Activated naive CD8-positive, alpha-beta T cell treated with anti-CD3 and anti-CD28 coated beads, Interleukin-2, amount 50 U/mL, for 16 hours (primary cell): ENCODE measurements around the gene ASPM.
"Not testable (repeated sequence)": the region's sequence is repeated elsewhere in the genome, so short reads cannot be mapped to it uniquely, and the experiment has no call there.

ENCODE experiments used
- DNase-seq: peaks from one replicate; pipeline ENCODE4 v3.0.0-alpha.2; 2020; ENCODE audit warnings: low read depth, low spot score

ASPM gene

DNA sequence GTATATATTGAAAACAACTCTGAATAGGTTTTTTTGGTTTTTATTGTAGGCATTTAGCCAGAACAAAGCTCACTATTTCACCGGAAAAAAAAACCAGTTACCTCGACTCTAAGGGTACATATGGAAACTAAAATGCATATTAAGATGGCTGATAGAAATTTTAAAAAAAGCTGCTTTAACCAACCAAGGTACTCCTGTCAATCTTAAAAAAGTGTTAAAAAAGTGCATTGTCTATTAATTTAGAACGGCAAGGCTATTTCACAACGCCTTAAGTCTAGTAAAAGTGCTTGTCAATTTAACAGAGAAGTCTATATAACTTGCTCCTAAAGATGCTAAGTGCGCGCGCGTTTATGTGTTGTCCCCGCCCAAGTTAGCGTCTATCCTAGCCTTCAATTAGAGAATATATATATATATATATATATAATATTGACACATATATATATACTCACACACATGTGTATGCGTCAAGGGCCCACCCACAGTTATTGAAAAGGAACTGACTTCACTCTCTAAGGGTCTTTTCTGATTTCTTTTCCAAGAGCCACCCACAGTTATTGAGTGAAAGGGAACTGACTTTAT is 934 bp downstream of the ASPM start:
- no peak for DNase-seq

DNA sequence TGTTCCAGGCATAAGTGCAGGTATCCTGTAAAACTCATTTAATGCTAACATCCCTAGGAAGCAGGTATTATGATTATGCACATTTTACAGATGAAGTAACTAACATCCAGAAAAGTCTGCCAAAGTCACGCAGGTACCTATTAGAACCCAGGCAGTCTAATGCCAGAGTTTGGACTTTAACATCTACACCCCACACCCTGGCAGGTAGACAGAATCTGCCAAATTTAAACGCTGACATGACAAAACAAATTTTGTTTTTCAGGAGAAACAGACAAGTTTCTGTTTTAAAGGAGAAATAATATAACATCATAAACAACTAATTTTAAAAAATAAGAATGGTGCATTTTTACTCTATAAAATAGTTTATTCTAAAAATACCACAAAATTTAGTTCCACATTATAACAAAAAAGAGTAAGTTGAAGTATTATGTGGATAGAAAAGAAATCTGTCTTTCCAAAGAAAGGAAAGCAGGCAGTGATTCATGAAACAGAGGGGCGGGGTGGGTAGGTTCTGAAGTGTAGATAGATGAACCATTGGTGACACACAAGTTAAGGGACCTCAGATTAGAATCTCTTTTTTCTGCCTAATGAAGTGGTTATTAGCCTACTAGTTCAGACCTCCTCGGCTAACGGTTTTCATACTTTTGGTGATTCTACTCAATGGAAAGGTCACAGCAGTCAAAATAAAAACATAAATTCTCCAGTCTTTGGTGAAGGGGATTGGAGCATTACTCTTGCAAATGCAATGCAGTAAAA is 1.7 kb downstream of the ASPM start:
- no peak for DNase-seq

DNA sequence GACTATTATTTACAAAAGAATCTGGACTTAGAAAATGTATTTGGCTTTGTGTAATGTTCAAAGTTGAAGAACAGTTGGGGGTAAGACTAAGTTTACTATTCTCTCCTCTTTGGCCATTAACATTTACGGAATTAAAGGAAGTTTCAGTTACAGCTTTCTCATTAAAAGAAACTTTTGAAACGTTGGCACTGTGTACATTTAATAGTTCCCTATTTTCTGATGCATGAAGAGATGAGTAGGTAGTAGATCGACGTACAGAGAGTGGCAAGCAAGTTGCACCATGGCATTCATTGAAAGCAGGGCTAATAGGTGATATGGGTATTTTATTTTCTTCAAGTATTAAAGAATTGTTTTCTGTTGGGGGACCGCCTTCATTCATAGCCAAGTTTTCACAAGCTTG is 3.2 kb downstream of the ASPM start:
- DNase-seq = no peak

DNA sequence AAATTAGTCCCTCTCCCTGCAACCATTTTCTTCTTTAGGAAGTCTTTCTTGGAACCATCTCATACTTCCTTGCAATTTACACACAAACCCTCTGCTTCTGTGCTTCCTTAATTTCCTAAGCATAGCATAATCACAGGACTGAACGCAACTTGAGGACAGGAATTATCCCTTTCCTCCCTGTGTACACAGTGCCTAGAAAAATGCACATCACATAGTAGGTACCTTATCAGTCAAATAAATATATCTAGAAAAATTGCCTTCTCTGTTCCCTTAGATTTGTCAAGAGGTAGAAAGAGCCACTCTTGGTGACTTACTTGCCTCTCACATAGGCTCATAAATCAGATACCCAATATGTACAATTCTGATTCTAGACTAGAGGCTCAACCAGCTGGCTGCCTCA is 4.9 kb downstream of the ASPM start:
- DNase-seq = no peak

DNA sequence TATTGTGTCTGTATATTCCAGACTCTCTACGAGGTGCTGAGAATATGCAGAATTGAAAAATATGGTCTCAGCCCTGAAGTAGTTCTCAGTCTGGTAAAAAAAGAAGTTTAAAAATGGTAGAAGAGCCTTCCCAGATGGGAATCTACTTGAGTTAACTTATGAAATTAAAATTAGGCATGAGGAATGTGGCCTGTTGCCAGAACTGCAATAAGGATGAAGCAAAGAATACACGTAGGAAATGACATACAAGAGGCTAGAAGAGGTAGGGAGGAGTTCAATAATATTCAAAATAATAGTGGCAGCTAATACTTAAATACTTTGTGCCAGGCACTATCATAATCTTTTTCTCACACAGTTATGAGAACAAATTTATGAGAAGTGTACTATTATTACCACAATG is 6.3 kb downstream of the ASPM start:
- no peak for DNase-seq

DNA sequence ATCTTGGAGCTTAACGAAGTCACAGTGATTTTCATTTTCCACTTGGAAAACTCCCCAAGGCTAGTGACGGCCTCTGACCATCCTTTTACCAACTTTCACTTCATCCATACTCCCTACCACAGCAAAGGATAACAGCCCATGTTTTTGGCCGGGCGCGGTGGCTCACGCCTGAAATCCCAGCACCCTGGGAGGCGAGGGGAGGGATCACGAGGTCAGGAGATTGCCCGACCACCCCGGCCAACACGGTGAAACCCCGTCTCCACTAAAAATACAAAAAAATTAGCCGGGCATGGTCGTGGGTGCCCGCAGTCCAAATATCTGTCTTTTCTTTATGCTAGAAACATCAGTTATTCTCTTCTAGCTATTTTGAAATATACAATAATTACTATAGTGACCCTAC is 7.3 kb downstream of the ASPM start:
- no peak for DNase-seq

DNA sequence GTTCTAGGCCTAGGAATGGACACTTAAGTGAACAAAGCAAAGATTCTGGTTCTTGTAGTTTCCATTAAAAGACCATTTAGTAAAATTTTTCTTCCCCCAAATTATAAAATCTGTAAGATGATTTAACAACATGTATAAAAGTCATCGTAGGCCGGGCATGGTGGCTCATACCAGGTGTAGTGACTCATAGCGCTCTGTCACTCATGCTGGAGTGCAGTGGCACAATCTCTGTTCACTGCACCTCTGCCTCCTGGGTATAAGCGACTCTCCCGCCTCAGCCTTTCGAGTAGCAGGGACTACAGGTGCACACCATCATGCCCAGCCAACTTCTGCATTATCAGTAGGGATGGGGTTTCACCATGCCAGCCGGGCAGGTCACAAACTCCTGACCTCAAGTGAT is 9.1 kb downstream of the ASPM start:
- DNase-seq = no peak

DNA sequence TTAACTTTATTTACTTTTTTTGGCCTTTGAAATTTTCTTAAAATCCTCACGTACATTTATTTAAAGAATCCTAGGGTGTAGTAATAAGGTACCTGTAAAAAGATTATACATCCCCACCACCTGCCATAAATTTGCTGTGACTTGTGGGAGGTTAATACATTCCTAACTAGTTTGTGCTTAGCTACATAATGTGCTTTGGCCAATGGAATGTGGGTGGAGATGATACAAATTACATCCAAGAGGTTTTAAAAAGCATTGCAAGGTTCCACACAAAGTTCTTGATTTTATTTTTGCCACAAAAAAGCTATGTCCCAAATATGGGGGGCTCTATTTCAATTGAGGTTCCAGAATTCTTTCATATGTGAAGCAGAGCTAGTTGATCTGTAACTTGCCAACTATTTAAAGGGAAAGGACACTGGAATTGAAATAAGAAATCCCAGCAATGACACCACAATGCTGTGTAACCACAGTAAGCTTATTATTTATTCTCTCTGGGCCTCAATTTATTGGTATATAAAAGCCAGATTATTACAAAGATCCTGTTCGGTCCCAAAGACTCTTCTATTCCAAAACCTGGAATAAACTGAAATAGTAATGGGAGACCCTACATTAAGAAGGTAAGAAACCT is 15.7 kb downstream of the ASPM start:
- no peak for DNase-seq

DNA sequence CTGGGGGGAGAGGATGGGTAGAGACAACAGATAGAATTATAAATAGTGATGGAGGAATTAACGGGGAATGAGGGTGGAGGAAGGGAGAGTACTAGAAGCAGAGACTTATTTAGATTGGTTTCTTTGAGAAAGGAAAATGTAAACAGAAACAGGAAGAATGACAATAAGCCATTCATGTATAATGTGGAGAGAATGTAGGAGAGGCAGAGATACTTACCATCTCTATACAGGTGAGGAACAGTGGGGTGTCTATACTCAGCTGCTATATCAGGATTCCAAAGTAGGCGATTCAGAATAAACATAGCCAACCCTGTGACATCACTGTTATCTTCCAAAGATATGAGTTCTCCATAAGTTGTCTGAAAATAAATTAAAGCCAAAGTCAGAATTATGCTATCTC is 16.8 kb downstream of the ASPM start:
- DNase-seq = no peak

DNA sequence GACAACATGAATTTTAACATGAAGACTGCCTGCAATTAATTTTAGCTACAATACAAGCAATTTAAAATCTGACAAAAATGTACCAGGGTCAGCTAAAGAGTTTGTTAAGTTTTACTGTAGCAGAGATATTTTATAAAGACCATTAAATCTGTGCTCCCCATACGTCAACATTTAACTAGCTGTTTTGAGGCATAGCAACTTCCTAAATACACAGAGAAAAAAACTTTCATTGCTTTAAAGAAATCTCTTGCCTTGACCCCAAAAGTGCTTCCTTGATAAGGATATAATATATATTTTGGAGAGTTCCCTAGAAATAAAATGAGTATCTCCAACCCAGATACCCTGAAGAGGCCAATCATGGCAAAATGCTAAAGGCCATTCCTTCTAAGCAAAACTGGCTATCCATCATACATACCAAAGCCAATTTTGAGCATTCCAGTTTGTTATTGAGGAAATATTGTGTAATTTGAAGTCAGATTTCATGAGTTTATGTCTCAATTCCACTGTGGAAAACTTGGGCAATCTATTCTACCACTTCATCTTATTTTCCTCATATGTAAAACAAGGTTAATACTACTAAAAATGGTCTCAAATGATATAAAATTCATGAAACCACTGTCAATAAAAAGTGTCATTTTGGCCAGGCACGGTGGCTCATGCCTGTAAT is 19.1 kb downstream of the ASPM start:
- no peak for DNase-seq

DNA sequence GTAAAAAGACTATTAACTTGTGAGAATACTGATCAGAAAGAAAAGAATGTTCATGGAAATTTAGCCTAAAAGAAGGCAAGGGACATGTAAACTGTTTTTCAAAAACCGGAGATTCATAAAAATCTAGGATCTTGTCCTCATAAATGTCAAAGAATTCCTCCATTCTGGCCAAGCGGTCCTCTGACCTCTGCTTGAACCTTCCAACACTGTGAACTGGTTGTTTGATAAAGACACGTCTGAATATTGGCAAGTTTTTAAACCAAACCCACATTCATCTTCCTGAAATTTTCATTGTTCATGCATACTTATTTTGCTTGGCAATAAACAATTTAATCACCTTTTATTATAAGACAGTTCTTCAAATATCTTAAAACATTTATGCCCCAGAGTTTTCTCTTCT is 19.8 kb downstream of the ASPM start:
- no peak for DNase-seq

DNA sequence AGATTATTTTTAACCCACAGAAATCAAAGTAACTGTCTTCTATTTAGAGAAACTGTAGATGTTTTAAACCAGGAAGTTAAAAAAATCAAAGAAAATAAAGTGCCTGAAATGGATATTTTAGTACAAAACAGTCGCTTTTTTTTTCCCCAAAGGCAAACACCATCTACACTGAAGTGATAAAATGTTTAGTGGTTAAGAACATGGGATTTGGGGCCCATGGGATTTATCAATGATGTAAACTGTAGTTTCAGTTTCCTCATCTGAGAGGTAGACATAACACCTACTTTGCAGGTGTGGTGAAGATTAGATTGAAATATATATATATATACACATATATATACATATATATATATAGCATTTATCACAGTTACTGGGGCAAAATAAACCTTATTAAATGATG is 22.1 kb downstream of the ASPM start:
- DNase-seq = no peak

DNA sequence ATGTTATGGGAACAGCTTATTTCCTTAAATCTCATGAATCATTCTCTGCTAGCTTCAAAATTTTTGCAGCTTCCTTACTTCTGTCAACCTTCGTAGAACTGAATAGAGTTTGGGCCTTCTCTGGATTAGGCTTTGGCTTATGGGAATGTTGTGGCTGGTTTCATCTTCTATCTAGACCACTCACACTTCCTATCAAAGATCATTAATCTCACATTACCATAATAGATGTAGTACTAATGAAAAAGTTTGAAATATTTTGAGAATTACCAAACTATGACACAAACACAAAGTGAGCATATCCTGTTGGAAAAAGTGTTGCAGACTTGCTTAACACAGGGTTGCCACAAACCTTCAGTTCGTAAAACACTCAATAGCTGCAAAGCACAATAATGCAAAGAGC is 30.3 kb downstream of the ASPM start:
- no peak for DNase-seq

DNA sequence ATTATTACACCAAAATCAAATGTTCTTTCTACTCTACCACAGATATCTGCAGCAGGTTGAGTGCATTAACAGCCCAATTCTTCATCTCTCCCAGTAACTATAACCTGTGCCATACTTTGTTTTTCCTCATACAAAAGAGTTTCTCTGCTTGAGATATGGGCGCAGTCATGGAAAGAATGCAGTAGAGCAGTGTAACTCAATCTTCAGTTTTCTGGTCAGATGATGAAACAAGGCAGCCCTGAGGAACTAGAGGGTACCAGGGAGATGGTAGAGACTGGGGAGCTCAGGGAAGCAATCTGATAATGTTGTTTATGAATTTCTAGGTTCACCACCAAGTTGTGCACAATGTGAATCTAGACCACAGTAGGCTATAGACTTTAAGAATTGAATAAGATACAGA is 39.6 kb downstream of the ASPM start:
- no peak for DNase-seq

DNA sequence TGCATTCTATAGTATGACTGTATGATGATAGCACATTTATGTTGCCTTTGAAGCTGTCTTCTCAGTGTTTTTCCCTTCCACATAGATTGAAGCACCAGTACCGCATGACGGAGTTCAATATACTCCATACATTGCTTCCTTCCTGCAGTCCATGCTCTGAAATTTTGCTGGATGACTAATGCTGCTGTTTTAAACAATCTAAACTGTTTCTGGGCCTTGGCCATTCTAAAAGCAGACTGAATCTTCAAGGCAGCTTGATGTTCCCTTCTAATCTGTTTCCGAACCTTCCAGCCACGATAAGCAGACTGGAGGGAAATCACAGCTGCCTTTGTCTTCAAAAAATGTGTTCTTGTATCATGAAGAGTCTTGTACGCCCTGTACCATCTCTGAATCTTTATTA is 43.2 kb downstream of the ASPM start:
- DNase-seq = no peak

DNA sequence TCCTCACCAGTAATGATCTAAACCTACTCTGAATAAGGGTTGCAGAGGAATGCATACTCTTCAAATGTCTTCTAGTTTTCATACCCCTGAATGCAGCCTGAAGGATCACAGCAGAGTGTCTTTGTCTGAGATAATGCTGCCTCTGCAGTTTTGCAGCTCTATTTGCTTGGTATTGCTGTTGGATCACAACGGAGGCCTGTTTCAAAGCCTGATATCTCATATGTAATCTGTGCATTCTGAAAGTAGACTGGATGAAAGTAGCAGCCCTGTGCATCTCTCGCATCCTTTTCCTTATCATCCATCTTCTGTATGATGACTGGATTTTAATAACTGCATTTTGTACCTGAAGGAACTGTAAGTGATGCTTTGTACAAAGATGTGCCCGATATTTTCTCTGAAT is 44.5 kb downstream of the ASPM start:
- no peak for DNase-seq

DNA sequence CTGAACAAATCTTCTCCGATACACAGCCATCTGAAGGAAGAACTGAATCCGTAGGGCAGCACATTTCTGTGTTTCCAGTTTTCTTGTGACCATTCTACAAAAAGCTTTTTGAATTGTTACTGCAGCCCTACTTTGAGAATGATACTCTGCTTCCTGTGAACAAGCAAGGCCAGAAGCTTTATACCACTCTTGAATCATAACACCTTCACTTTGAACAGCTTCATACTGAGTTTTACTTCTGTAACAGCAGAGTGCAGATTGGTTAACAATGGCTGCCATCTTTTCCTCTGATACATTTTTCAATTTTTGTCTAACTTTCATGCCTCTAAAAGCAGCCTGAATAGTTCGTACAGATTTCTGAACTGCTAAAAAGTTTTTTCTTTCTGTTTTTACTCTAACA is 45.8 kb downstream of the ASPM start:
- DNase-seq = no peak

DNA sequence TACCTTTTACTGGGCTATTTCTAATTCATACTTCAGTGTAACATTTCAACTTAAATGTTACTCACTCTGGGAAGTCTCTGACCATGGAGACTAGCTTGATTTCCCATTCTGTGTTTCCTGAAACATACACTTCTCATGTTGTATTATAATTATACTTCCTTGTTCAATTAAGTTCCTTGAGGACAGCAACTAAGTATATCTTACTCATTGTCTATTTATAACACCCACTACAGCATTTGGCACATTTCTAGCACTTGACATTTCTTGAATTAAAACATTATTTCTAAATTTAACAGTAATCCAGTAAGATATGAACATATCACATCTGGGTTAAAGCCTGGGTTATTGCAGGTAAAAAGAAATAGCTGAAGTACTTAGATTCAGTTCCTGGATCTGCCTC is 47.0 kb downstream of the ASPM start:
- DNase-seq = no peak

DNA sequence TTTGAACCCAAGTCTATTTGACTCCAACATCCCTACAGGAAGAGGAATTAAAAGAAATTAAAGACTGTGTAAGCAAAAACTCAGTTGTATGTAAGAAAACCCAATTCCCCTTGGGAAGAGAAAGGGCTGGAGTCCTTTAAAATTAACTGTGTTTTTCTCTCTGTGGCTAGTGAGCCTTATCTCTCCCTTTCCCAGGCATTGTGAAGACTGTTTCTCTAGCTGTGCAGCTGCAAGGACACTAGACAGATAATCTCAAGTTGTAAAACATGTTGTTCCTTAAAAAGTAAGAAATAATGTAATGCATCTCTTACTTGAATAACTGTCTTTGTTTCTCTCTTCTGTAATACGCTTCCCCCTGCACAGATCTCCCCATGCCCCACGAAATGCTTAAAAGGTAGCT is 49.5 kb downstream of the ASPM start:
- DNase-seq = not testable (repeated sequence)

DNA sequence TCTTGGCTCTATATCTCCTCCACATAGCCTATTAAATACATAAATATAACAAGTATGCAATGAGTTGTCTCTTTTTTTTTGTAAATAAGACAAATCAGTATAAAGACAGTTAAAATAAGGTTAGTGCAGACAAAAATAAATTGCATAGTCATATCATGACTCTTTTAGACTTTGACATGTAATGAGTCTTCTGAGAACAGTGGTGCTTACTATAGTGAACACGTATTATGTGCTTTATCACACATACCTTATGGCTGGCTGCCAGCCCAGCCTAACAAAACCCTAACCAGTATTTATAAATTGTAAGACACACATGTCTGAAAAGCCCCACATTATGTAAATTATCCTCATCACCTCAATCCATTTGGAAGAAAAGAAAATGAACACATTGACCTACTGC is 50.3 kb downstream of the ASPM start:
- no peak for DNase-seq

DNA sequence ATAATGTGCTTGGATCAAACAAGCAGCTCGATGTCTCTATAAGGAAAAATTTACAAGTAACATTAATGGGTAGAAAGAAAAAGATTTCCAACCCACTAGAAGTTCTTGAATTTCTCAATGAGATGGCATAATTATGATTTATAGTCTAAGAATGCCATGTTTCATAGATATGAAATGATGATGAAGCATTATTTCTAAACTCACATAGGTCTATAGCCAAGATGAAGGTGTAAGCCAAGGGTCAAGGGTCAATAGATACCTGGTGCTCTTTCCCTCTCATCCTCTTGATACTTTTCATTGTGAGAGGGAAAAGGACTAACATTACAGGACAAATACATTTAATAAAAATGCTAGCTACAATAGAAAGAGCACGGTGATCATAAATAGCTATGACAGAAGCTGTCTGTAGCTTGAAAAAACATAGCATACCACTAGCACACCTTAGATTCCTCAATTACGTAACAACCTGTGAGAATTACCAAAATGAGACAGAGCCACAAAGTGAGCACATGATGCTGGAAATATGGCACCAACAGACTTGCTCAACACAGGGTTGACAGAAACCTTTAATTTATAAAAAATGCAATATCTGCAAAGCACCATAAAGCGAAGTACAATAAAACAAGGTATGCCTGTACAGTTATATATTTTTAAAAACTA is 53.1 kb downstream of the ASPM start:
- DNase-seq = no peak

DNA sequence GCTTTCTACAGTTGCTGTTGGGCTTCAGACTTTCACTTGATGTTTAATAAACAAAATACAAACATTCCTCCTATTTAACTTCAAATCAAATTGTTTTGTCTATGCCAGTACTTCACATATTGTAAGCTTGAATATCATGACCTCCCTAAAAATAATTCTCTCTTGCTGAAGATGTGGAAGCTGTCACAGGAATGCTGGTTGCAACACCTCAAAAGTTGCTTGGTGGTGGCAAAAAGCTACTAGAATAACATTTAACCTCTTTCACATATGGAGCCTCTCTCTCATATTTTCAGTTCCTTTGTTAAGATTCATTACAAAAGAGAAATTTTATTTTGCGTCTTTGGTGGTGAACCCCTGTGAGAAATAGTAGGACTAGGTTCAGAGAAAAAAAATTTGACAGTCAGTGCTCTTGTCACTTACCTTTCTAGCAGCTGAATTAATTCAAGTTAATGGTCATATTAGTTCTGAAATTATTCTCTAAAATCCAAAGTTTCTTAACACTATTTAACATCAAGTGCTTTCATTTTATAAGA is 53.9 kb downstream of the ASPM start:
- DNase-seq = no peak
